Endodermal cell (in vitro differentiated cells): ENCODE results near the gene ELL. TPM values are rescaled to one million over a fixed set of nuclear protein-coding genes. Genes with fewer than 3 reads are reported as not detected.
"Not testable (repeated sequence)": the region's sequence is repeated elsewhere in the genome, so short reads cannot be mapped to it uniquely, and the experiment has no call there.

ENCODE experiments used
- DNase-seq: peaks from one replicate; pipeline ENCODE4 v3.0.0-alpha.2; 2017
- H3K27ac ChIP-seq: 2 replicates; pipeline ENCODE4 v1.5.1; 2013; ENCODE audit warnings: mild to moderate bottlenecking, low read depth, low read length, moderate library complexity
- H3K27me3 ChIP-seq: 2 replicates; pipeline ENCODE4 v1.6.1; 2013; ENCODE audit warnings: mild to moderate bottlenecking, low read length, moderate library complexity; ENCODE audit not compliant: insufficient read depth, control insufficient read depth, poor library complexity, severe bottlenecking
- H3K36me3 ChIP-seq: 2 replicates; pipeline ENCODE4 v1.7.0; 2013; ENCODE audit warnings: mild to moderate bottlenecking, low read length, moderate library complexity; ENCODE audit not compliant: control insufficient read depth, insufficient read depth
- H3K4me1 ChIP-seq: one replicate; pipeline ENCODE4 v1.7.0; 2013; ENCODE audit warnings: low read length; ENCODE audit not compliant: control insufficient read depth, insufficient read depth
- H3K4me3 ChIP-seq: 2 replicates; pipeline ENCODE4 v1.5.1; 2013; ENCODE audit warnings: mild to moderate bottlenecking, low read length, moderate library complexity
- H3K9ac ChIP-seq: 2 replicates; pipeline ENCODE4 v1.6.1; 2013; ENCODE audit warnings: mild to moderate bottlenecking, low read length, moderate library complexity; ENCODE audit not compliant: poor library complexity, severe bottlenecking; ENCODE audit errors: extremely low read depth
- H3K9me3 ChIP-seq: 2 replicates; pipeline ENCODE4 v1.6.1; 2013; ENCODE audit warnings: mild to moderate bottlenecking, low read length, moderate library complexity; ENCODE audit not compliant: control insufficient read depth
- H3K27ac Mint-ChIP-seq: 2 replicates; pipeline ENCODE4 v1.8.0; 2020; ENCODE audit warnings: mixed read lengths
- H3K27me3 Mint-ChIP-seq: 2 replicates; pipeline ENCODE4 v1.8.0; 2021; ENCODE audit warnings: mild to moderate bottlenecking, mixed read lengths; ENCODE audit not compliant: insufficient read depth
- H3K36me3 Mint-ChIP-seq: 2 replicates; pipeline ENCODE4 v1.8.0; 2020; ENCODE audit warnings: low read depth, mixed read lengths
- H3K4me1 Mint-ChIP-seq: 2 replicates; pipeline ENCODE4 v1.8.0; 2020; ENCODE audit warnings: mixed read lengths
- H3K4me3 Mint-ChIP-seq: 2 replicates; pipeline ENCODE4 v1.8.0; 2020; ENCODE audit warnings: mild to moderate bottlenecking, moderate library complexity, mixed read lengths
- H3K9me3 Mint-ChIP-seq: 2 replicates; pipeline ENCODE4 v1.8.0; 2020; ENCODE audit warnings: mild to moderate bottlenecking, mixed read lengths
- WGBS, 2 experiments: methylation state at CpG; one replicate each; pipeline versions ENCODE4 v1.1.5 to v1.1.7; 2013; ENCODE audit warnings: missing lambda C conversion rate in 2 of 2, mixed read lengths in 1 of 2; ENCODE audit not compliant: insufficient coverage in 1 of 2, insufficient read length in 1 of 2; 5-methylcytosine and 5-hydroxymethylcytosine counted together
- total RNA-seq, 2 donors: library from RNA; stranded (reverse); fragmentation: NEBNext Ultra II Directional in 1 of 2; extraction: Animal tissue kit (Norgen Biotek cat#: 25700) in 1 of 2; gene quantifications; 2 replicates in 1 of 2; 3 replicates in 1 of 2; pipeline ENCODE4 v1.2.1, GENCODE V29; 2021
- TF ChIP-seq, protein P1 (sequence below): fragments of 200-600 bp; sonication (generic); conservative IDR thresholded peaks from 2 replicates; pipeline ENCODE4 v1.5.0; 2021; ENCODE audit warnings: antibody characterized with exemption, mild to moderate bottlenecking

Gene ELL
- total RNA-seq, 2 donors from 2014 or later: 10.9 to 15.4 TPM

DNA sequence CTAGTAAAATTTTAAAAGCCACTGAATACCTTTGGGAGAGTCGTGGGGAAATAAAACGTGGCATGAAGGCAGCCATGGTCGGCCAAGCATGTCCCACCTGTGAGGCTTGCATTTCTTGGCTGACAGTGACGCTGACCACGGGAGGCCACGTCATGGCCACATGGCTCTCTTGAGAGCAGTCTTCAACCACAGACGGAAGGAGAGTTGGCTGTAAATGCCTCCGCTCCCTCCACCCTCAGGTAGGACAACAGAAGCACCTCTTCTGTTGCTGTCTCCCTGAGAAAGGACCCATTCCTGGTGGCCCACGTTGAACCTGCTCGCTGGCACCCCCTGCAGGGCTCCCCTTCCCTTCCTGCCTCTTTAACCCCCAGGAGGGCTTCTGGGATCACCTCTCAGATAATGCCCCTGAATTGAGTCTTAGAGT lies 113.8 kb downstream of the ELL start:
- WGBS, 2 experiments: 76 to 78% methylated on average over 10 of the region's 10 CpGs

GRCh38 chr19:18406749-18407148 lies 115.1 kb downstream of the ELL start:
- Histone ChIP-seq H3K4me1 (no peaks in the 10 kb centered on the region), H3K4me3 (no peak overlapping the region), H3K9ac (no peak overlapping the region), H3K27ac (no peak overlapping the region), H3K27me3 (no peaks in the 10 kb centered on the region), H3K9me3 (no peaks in the 10 kb centered on the region), H3K36me3 (no peaks in the 10 kb centered on the region)
- no peak overlapping the region for H3K27ac Mint-ChIP-seq
- no peak for DNase-seq
- WGBS, 2 experiments: 93 to 99% methylated on average over 6 to 9 of the region's 9 CpGs
- H3K4me3 Mint-ChIP-seq: no peak overlapping the region
- peaks cover 11% of the 10 kb centered on the region for H3K27me3 Mint-ChIP-seq
- H3K36me3 Mint-ChIP-seq: no peaks in the 10 kb centered on the region
- TF ChIP-seq, protein P1, sequence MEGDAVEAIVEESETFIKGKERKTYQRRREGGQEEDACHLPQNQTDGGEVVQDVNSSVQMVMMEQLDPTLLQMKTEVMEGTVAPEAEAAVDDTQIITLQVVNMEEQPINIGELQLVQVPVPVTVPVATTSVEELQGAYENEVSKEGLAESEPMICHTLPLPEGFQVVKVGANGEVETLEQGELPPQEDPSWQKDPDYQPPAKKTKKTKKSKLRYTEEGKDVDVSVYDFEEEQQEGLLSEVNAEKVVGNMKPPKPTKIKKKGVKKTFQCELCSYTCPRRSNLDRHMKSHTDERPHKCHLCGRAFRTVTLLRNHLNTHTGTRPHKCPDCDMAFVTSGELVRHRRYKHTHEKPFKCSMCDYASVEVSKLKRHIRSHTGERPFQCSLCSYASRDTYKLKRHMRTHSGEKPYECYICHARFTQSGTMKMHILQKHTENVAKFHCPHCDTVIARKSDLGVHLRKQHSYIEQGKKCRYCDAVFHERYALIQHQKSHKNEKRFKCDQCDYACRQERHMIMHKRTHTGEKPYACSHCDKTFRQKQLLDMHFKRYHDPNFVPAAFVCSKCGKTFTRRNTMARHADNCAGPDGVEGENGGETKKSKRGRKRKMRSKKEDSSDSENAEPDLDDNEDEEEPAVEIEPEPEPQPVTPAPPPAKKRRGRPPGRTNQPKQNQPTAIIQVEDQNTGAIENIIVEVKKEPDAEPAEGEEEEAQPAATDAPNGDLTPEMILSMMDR: no peak
- H3K4me1 Mint-ChIP-seq: peaks cover 1% of the 10 kb centered on the region
- no peaks in the 10 kb centered on the region for H3K9me3 Mint-ChIP-seq

More for the DNA sequence above, 113.8 kb downstream of the ELL start:
- TF ChIP-seq, protein P1: peak; percentile 79
- Mint-ChIP-seq H3K27me3 (peaks cover 22% of the 10 kb centered on the region), H3K36me3 (no peaks in the 10 kb centered on the region), H3K4me1 (no peaks in the 10 kb centered on the region), H3K4me3 (no peak overlapping the region), H3K27ac (no peak overlapping the region), H3K9me3 (no peaks in the 10 kb centered on the region)
- no peak overlapping the region for H3K9ac ChIP-seq
- H3K4me1 ChIP-seq: no peaks in the 10 kb centered on the region
- H3K9me3 ChIP-seq: no peaks in the 10 kb centered on the region
- H3K27ac ChIP-seq: no peak overlapping the region
- DNase-seq: peak; percentile 90
- H3K27me3 ChIP-seq: no peaks in the 10 kb centered on the region
- H3K4me3 ChIP-seq: no peak overlapping the region
- H3K36me3 ChIP-seq: no peaks in the 10 kb centered on the region

DNA sequence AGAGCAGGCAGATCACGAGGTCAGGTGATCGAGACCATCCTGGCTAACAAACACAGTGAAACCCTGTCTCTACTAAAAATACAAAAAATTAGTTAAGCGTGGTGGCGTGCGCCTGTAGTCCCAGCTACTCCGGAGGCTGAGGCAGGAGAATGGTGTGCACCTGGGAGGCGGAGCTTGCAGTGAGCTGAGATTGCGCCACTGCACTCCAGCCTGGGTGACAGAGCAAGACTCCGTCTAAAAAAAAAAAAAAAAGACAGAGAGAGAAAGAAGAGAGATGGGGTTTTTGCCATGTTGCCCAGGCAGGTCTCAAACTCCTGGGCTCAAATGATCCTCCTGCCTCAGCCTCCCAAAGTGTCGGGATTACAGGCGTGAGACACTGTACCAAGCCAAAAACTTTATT lies 116.1 kb downstream of the ELL start:
- H3K36me3 Mint-ChIP-seq, H3K4me1 Mint-ChIP-seq, H3K27me3 ChIP-seq, DNase-seq, H3K27me3 Mint-ChIP-seq, H3K9ac ChIP-seq, H3K4me3 Mint-ChIP-seq, H3K4me3 ChIP-seq, H3K9me3 ChIP-seq, H3K36me3 ChIP-seq, H3K4me1 ChIP-seq, H3K27ac Mint-ChIP-seq, H3K27ac ChIP-seq, H3K9me3 Mint-ChIP-seq: not testable (repeated sequence)
- WGBS, 2 experiments: 97% methylated on average over 9 of the region's 11 CpGs

- H3K27ac ChIP-seq, H3K4me1 ChIP-seq, H3K36me3 Mint-ChIP-seq, H3K9me3 Mint-ChIP-seq, H3K4me3 Mint-ChIP-seq, H3K27me3 ChIP-seq, H3K36me3 ChIP-seq, H3K27me3 Mint-ChIP-seq, H3K9ac ChIP-seq, H3K27ac Mint-ChIP-seq, H3K9me3 ChIP-seq, H3K4me3 ChIP-seq, H3K4me1 Mint-ChIP-seq, DNase-seq: not testable (repeated sequence)
- WGBS, 2 experiments: 89 to 90% methylated on average over 9 to 16 of the region's 18 CpGs
Measured at GRCh38 chr19:18402455-18403248, 119.2 kb downstream of the ELL start.
